CD4-positive, alpha-beta T cell treated with Interferon alpha-2 for 1 hour (primary cell): ENCODE measurements around the gene RNF207.

Experiments
- DNase-seq, 2 donors: peaks; one replicate each; pipeline ENCODE4 v3.0.0-alpha.2; 2020 to 2022

The RNF207 gene, protein sequence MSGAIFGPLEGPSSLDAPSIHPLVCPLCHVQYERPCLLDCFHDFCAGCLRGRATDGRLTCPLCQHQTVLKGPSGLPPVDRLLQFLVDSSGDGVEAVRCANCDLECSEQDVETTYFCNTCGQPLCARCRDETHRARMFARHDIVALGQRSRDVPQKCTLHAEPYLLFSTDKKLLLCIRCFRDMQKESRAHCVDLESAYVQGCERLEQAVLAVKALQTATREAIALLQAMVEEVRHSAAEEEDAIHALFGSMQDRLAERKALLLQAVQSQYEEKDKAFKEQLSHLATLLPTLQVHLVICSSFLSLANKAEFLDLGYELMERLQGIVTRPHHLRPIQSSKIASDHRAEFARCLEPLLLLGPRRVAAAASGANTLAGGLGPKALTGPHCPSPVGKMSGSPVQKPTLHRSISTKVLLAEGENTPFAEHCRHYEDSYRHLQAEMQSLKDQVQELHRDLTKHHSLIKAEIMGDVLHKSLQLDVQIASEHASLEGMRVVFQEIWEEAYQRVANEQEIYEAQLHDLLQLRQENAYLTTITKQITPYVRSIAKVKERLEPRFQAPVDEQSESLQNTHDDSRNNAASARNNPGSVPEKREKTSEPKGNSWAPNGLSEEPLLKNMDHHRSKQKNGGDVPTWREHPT

DNA sequence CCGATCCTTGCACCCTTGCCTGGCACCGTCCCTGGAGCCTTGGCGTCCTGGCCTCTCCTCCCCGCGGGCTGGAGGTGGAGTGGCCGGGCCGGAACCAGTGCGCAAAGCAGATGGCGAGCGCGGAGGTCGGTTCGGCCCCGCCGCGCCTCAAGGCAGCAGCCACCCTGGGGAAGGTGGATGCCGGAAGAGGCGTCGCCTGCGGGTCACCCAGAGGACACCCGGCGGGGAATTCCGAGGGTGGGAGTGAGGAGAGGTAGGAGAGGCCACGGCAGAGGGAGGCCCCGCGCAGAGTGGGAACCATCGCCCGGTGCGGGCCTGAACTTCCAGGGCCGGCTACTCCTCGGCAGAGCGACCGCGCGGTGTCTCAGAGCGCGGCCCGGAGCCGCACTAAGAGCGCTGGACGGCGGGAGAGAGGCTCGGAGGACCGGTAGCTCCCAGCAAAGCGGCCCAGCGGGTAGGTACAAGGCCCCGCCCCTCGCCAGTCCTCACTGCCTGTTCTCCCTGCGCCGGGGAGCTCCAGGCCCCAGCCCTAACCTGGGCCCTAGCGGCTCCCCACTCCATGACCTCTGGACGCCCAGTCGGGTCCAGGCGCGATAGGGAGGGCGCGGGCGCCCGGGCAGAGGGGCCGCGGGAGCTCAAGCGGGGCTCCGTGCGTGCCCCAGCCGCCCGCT, at the start of gene RNF207:
Gene RNF207, plus strand, starts transcription at position 271 of the 671 bp plus-strand sequence. CDS start 417 bp downstream, outside the sequence.
- peak; percentile 23 to 68 for DNase-seq

DNA sequence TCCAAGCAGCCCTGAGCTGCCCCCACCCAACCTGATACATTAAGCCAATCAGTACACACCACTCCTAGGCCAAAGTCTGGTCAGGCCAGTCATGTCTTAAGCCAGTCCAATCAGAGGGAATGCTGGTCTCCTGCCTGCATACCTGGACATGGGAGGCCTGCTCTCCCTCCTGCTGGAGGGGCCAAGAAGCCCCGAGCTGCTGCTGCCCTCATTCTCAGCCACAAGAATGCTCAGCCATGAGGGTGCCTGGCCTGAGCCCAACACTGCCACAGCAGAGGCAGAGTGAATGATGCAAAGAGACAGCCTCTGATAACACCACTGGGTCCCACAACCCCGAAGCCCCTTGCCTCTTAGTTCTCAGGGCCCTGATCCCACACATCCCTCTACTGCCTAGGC, 48.8 kb upstream of the RNF207 start:
- DNase-seq: no peak

DNA sequence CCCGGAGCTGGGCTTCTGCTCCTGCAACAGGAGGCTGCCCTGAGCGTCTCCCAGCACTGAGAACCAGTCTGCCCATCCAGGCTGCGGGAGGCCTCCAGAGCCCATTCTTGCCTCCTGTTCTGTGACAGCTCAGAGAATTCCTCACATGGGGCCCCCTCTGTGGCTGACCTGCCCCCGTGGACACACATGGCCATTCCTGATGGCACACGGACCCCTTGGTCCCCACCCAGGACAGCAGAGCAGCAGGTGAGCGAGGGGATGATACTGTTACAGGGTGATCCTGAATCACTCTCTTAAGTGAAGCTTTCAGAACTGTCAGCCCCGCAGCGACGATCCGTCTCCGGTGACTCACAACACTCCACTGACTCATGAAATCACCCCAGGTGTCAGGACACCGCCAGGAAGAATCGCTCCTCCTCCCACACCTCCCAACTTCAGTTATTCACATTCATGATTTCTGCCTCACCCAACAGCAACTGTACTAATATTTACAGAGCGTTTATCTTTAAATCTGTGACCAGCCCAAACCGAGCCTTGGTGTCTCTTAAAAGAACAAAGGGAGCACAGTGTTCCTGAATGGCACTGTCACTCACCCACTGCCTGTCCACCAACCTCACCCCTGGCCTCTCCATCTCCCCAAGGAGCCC, 48.3 kb upstream of the RNF207 start:
- no peak for DNase-seq

DNA sequence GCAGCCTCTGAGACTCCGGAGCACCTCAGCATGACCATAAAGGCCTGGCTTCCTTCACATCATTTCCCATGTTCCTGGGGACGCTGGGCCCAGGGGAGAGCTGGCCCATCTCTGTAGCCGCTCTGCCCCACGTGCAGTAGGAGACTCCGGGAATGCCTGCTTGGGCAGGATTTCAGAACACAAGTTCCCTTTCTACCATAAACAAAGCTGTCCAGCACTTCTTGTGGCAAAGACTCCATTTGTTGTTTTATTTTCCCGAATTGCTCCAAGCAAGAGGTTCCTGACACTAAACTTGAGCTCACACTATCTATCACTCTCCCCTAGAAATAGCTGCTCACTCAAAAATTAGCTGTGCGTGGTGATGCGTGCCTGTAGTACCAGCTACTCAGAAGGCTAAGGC, 47.7 kb upstream of the RNF207 start:
- DNase-seq: no peak

DNA sequence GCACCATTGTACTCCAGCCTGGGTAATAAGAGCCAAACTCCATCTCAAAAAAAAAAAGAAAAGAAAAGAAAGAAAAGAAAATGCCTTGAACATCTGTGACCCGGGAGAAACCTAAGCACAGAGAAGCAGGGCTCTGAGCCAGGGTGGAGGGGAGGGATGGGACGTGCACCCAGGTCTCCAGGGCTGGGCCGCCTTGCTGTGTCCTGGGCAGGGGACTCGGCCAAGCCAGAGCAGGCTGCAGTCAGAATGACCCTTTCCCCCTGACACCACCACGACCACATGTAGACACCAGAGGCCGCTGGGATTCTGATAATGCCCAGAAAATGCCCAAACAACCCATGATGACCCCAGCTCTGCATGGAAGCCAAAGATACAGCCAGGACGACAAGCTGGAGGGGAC, 43.6 kb upstream of the RNF207 start:
- DNase-seq: no peak

DNA sequence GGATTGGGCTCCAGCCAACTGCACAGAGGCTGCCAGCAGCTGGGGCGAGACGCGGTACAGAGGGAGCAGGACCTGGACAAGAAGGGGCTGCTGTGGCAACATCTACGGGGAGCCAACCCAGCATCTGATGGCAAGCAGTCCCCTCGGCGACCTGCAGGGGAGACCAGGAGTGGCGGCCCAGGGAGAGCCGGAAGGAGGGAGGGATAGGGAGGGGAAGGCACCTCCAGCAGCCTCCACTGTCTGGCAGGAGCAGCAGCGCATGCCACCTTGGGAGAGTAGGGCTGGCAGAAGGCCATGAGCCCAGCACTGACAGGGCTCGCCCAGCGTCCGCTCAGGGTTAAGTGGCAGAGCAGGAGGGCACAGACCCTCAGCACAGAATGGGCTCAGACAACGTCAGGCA, 43.1 kb upstream of the RNF207 start:
- DNase-seq: no peak

DNA sequence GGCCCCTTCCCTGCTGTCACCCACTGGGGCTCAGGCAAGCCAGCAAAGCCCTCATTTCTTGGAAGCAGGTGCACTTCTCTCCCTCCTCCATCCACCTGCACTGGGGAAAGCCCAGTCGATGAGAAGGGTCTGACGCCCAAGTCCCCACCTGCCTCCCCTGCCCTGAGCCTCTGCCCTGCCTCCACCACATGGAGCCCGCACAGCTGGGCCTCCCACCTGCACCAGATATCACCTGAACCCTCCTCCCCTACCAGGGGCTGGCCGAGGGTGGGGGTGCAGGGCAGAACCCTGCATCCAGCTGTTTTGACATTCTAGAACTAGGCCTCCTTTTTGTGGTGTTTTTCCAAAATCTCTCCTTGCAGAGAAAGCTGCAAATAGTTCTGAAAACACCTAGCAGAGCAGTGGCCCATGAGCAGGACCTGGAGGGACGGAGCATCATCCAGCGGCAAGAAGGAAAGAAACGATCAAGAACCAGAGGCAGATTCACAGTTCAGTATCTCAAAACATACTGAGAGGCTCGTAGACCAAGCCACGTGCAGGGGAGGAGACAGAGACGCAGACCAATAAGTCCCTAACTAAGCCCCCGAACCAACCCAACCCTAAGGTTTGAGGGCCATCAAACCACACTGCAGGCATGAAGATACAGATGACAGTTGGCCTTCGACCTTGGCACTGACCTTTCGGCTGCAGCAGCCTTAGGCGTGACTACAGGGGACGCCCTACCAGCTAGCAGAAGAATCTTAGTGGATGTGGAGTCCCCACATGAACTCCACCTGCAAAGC, 42.5 kb upstream of the RNF207 start:
- DNase-seq: no peak

DNA sequence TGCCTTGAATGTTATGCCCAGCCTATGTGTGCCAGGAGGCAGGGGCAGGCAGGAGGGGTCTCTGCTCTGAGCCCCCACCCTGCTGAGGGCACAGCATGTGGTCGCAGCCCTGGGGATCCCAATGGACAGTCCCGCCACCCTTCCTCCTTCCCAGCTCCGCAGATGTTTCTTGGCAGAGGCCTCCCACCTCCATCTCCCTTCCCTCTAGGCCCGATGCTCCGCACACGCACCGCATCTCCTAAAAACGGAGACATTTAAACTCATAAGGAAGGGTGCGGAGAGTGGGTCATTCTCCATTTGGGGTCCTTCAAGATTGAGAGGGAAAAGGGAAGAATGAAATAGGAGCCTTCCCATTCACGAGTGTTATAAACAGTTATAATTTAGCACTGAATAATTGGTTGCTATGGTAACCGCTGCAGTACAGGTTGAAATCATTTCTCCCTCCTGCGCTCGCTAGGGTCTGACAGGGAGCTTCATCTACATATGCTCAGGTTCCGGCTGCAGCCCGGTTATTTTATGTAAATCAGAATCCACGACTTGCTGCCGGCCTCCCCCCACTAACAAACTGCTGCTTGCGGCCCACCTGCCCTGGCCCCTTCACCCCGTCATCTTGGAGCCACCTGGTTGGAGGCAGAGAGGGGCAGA, 41.8 kb upstream of the RNF207 start:
- DNase-seq: no peak

DNA sequence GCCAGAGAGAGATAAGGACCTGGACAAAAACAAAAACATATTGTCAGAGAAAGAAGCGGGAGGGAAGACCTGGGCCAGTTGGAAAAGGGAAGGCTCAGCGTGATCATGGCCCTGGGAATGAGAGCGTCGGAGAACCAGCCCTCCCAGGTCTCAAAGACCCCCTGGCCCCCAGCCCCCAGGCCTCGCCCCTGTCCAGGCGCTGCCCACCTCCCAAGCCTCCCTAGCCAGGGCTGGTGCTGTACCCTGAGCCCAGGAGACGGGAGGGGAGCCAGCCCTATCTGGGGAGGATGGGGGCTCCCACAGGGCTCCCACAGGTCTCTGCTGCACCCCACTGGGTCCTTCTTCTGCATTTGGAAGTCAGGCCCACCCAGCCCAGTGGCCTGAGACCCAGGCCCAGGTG, 40.9 kb upstream of the RNF207 start:
- no peak for DNase-seq

DNA sequence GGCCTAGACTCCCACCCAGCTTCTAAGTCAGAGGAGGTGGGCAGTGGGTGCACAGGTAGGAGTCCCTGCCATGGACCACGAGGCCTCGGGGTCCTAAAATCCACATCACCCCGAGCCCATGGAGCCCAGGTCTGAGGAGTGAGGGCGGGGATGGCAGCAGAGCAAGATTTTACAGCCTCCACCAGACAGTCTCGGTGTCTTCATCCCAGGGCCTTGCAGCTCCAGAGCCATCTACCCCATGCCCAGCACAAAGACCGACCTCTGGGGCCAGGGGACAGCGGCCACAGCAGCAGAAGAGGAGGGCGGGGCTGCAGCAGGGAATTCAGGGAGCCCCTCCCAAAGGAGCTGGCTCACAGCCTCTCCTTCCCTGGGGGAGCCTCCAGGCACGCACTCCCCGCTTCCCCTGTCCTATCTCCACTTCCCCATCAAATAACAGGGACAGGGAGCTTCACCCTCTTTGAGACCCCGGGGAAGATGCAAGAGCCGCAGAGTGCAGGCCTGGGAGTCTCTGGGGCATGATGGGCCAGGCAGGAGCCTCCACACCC, 40.4 kb upstream of the RNF207 start:
- no peak for DNase-seq

DNA sequence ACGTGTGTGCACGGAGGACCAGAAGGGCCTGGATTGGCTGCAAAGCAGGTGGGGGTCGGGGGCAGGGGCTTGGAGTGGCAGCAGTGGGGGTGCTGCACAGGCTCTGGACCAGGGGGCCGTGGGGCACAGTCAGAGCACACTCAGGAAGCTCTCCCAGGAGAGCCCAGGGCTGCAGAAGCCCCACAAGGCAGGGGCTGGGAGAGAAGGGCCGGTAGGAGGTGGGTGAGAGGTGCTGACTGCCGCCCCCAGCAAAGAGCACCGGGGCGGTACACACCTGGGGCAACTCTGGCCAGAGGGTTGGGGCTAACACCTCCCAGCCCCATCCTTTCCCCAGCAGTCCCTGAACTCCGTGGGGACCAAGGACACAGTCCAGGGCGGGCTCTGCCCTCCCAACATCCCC, 39.7 kb upstream of the RNF207 start:
- DNase-seq: no peak

DNA sequence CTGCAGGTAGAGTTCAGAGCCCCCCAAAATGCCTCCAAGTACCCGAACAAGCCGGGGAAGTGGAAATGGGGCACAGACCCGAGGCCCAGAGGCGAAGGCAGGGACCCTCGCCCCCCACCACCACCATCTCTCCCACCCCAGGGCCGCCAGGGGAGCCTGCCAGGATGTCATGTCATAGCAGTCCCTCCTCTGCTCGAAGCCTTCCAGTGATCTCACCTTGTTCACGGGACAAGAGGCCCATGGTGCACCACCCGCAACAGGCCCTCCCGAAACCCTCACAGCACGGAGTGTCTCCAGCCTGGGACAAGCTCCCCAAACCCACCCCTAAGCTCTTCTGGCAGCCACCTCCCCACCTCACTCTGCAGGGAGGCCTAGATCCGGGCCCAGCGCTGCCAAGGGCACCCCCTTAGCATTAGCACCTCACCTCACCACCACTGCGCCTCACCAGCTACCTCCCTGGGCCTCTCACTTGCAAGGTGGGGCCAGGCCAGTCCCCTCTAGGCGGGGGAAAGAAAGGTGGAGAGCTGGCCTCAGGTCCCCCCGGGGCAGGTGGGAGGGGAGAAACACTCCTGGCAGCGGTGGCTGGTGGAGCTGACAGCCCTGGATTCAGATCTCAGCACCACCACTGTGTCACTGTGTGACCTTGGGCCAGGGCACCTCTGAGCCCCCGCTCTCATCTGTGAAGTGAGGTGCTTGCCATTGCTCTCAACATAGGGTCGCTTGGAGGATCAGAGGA, 39.1 kb upstream of the RNF207 start:
- no peak for DNase-seq

DNA sequence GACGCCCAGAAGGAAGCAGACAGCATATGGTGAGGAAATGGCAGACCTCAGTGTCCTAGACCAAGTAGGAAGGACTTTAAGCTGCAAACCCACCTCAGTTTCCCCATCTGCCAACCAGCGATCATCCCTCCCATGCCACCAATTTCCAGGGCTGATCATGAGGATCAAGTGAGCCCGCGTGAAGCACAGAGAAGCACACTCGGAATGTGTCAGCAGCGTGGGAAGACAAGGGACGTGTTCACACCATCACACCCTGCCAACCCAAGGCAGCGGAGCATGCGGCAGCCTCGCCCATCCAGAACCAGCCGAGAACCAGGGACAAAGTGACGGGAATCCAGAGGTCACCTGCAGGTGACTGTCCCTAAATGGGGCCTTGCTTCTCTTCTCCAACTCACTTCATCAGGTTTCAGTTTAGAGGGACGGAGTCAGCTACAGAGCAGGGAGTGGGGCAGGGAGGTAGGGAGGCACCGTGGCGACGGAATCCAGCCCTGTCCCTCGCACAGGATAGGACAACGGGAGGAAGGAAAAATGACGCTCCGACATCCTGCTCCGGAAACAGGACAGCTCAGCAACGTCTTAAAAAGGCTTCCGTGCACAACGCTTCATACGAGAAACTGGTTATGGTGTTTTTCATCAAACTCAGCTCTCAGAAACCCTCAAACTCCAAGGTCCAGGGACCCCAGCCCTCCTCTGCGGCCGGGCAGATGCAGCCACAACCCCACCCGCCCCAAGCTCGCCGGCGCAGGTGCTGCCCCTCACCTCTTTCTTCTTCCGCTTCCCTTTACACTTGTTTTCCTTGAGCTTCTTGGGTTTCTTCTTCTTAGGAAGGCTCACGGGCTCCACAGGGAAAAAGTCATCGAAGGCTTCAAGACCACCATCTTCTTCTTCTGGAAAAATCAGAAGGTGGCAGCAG, 38.3 kb upstream of the RNF207 start:
- DNase-seq: no peak

DNA sequence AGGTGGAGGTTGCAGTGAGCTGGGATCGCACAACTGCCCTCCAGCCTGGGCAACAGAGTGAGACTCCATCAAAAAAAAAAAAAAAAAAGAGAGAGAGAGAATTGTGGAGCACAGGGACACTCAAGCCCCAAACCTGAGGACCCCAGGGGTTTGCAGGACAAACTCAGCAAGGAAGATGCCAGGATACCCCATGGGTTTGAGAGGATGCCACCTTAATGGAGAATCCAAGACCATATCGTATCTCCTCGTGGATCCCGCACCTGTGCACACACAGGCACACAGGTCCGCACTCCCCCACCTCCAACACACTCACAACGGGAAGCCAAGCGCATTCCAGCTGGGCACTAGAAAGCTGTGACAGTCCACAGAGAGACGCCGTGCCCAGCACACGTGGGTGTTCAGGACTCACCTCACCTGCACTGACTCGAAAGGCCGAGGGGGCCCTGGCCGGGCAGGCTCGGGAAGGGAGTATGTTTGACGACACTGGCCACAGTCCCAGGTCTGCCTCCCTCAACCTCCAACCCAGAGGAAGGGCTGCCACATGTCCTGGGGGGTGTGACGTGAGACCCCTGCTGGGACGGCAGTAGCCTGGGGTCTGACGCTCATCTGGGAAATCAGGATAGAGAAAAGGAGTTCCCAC, 36.9 kb upstream of the RNF207 start:
- DNase-seq: no peak

DNA sequence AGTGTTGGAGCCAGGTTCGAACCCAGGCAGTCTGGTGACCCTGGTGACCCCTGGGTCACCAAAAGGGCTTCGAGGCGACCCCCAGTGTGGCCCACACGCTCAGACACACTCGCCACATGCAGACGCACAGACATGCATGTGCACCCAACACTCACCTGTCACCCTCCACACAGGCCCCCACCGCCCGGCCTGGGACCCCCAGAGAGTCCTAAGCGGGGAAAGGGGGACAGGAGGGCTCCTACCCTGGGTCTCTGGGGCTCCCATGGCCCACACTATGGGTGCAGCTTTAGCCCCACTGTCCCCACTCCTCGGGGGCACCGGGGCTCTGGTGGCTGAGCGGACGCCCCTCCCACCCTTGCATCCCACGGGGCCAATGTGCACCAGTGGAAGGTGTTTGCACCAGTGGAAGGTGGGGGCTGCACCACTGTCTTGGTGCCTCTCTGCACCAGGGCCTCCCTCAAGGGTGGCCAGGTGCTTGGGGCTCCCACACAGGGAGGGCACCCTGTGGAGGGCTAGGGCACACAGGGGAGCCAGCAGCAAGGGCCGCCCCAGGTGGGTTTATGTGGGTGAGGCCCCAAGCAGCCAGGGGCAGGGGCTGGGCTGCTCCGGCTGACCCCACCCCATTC, 35.7 kb upstream of the RNF207 start:
- DNase-seq: no peak

DNA sequence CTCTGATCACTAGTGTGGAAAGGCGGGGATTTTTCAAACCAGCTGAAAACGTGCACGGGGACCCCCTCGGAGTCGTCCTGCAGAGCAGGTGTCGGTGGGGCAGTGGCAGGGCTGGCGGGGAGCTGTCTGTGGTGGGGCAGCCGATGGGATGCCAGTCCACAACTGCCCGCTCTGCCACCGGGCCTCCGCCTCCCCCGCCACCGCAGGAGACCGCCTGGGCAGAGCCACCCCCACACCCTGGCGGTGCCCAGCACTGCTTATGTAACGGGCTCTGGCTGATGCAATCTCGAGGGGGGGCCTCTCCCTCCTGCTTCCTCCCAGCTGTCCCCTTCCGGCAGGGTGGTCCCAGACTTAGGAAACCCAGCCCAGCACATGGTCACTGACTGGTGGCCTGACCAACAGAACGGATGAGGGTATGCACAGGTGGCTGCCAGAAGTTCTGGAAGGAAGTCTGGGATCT, 35.1 kb upstream of the RNF207 start:
- no peak for DNase-seq

DNA sequence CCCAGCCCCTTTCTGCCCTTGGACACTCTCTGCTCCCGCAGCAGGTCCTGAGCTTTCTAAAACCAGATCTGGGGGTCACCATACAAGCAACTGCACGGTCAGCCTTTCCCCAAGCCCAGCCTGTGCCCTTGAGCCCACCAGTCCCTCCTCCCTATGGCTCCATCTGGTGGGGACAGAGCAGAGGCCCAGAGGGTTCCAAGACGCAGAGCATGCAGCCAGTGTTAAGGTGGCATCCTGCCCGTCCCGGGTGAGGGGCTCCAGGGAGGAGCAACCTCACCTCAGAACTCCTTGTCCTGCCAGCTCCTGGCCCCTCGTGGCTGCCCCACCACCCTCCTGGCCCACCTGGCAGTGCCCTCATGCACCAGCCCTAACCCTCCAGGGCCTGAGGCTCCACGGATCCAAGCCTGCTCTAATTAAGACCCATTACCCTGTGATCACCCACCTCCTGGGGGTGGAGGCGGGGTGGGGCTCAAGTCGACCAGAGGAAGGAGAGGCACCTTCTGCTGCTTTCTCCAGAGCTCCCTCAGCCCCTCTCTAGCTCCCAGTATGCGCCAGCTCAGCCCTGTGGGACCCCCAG, 34.3 kb upstream of the RNF207 start:
- no peak for DNase-seq

DNA sequence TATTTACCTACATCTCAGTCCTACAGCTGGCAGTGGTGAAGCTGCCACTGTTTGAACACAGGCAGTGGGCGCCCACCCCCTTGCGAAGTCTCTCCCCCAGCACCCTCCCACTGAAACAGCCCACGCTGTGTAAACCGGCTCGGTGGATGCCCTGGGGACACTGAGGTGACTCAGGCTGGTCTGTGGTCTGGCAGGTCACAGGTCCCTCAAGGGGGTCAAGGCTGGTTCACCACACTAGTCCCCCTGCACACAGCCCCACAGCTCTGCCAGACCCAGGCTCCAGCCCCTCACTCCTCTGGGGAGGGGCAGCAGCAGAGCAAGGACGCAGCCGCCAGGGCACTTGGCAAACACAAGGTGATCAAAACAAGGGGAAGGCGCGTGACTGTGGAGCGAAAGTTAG, 33.4 kb upstream of the RNF207 start:
- no peak for DNase-seq
